Measurements from ENCODE around the gene LMAN2L.
"Not testable (repeated sequence)": the region's sequence is repeated elsewhere in the genome, so short reads cannot be mapped to it uniquely, and the experiment has no call there.

Gene LMAN2L

GRCh38 chr2:96687711-96688640 is 51.9 kb downstream of the LMAN2L start:
- DNase-seq (ENCODE audit: low read depth in 2 of 2): no peak

DNA sequence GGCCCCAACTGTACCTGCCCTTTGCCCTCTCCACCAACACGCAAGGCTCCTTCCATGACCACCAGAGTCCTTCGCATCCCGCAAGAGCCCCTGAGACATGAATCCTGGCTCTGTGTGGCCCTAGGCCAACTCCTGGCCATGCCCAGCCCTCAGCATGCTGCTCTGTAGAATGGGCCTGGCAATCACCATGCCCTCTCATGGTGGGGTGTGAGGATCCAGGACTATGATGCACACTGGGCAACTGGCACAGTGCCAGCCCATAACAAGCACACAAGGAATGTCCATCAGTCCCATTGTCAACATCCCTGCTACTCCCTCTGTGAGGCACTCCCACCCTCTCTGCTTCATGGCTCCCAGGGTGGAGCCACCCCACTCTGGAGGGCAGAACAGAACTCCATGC is 52.6 kb downstream of the LMAN2L start:
- DNase-seq (ENCODE audit: low read depth in 2 of 2): no peak

DNA sequence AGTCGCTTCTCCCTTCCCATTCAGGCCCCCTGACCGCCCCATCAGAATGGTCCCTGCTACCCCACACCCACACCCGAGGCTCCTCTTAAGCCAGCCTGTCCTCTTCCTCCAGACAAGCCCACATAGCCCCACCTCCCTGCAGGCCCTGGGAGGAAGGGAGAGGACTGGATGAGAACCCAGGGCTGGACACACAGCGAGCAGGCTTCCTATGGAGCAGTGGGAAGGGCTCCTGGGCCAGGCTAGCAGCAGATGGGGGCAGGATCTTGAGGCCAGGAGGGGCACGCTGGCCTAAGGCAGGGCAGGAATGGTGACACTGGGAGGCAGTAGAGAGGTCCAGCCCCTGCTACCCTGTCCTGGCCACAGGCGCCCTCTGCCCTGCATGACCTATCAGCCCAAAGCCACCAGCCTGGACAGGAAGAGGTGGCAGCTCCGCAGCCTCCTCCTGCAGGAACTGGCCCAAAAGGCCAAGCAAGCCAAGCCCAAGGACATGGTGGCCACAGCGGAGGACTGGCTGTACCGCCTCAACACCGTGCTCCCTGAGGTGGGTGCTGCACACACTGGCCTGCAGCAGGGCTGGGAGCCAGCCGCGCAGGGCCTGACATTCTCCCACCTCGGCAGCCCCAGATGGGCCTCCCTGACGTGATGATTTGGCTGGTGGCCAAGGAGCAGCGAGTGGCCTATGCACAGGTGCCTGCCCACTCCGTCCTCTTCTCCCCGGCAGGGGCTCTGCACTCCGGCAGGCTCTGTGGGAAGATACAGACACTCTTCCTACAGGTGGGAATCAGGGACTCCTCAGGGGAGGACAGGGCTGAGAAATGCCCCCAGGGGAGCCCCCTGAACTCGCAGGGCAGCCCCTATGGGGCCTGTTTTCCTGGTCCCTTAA is 54.0 kb downstream of the LMAN2L start:
- DNase-seq (ENCODE audit: low read depth in 2 of 2): no peak

DNA sequence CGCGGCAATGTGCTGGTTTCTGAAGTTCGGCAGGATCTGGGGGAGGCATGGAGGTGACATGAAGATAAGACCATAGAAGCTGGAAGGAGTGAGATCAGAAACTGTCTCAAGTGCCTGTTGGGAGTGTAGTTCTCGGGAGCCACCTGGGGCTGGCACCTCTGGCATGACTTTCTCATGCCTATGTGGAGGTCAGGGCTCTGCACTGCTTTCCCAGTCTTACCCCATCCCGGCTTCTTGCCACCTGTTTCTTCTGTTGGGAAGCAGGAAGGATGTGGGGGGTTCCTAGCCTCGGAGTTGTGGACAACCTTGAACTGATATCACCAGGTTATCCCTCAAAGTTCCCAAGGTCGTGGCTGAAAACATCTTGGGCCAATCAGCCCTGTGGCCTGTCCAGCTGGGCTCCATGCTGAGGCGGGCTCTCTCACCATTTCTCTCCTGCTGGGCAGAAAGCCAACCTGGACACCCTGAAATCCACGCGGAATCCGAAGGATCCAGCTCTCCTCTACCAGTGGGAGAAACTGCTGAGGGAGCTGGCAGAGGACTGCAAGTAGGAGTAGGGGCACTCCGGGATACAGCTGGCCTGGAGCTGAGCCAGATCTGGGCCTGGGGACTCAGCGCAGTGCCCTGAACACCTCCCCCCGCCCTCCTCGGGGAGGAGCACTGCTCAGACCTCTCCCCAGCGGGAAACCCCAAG is 54.8 kb downstream of the LMAN2L start:
- DNase-seq (ENCODE audit: low read depth in 2 of 2): no peak

- no peak for DNase-seq (ENCODE audit: low read depth in 2 of 2)
These were observed 55.7 kb downstream of the LMAN2L start for GRCh38 chr2:96683972-96684820.

GRCh38 chr2:96683307-96683706 is 56.6 kb downstream of the LMAN2L start:
- DNase-seq (ENCODE audit: low read depth in 2 of 2): no peak

DNA sequence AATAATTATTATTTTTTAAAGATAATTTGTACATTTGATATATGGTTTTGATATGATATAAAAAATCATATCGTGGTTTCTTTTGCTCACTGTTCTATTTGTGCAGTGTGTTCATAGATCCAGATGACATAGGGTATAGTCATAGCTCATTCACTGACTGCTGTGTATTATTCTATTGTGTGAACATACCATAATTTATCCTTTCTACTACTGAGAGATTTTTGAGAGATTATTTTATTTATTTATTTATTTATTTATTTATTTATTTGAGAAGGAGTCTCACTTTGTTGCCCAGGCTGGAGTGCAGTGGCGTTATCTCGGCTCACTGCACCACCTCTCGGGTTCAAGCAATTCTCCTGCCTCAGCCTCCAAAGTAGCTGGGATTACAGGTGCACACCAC is 58.3 kb downstream of the LMAN2L start:
- no peak for DNase-seq (ENCODE audit: low read depth in 2 of 2)

GRCh38 chr2:96680561-96681141 is 59.2 kb downstream of the LMAN2L start:
- no peak for DNase-seq (ENCODE audit: low read depth in 2 of 2)

GRCh38 chr2:96679848-96680247 is 60.0 kb downstream of the LMAN2L start:
- DNase-seq (ENCODE audit: low read depth in 2 of 2): no peak

DNA sequence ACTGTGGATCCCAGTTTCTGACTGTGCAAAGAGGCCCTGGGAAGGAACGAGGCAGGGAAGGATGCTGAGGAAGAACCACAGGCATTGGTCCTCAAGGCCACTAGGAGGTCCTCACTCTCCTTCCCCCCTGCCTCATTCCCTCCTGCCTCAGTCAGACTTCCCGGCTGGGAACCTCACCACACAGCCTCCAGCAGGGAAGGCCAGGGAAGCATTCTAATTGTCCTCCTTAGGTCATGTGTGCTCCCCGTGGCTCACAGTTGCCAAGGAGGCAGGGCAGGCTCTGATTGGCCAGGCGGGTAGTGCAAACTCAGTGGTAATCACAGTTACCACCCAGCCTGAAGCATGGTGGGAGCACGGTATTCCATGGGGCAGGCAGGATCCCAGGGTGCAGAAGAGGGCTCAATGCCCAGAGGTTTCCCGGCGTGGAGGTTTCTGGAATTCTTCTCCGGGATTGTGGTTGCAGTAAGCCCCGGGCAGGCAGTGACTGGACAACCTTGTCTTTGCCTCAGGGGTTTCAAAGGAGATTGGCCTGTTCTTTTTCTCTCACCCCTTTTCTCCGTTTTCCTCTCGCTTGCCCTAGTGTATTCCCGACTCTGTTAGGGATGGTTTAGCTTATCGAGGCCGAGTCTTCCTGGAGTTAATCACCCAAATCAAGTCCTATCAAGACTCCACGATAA is 70.2 kb downstream of the LMAN2L start:
- no peak for DNase-seq (ENCODE audit: low read depth in 2 of 2)

DNA sequence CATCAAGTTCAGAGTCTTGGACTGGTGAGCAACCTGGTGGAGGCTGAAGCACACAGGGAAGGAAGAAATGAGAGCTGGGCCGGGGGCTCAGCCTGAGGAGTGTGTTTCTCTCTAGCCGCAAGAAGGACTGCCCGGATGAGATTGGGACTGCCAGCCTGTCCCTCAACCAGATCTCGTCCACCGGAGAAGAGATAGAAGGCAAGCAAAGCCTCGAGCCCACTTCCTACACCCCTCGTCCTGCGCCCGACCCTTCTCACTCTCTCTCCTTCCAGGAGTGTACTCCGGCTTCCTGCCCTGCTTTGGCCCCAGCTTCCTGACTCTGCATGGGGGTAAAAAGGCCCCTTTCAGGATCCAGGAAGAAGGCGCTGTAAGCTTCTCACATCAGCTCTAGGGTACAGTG is 71.1 kb downstream of the LMAN2L start:
- no peak for DNase-seq (ENCODE audit: low read depth in 2 of 2)

DNA sequence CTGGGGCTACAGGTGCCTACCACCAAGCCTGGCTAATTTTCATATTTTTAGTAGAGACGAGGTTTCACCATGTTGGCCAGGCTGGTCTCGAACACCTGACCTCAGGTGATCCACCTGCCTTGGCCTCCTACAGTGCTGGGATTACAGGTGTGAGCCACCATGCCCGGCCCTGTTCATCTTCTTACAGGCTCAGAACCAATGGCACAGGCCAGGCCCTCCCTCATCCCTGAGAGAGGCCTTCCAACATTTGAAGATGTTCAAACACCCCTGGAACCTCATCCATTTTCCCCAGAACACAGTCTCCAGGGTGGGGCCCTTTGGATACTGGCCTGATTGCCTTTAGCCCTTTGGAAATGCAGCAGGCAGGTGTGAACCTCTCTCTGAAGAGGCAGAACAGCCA is 74.1 kb downstream of the LMAN2L start:
- not testable (repeated sequence) for DNase-seq (ENCODE audit: low read depth in 2 of 2)

GRCh38 chr2:96665083-96665569 is 74.7 kb downstream of the LMAN2L start:
- peak; percentile 97 for DNase-seq (ENCODE audit: low read depth in 2 of 2)

DNA sequence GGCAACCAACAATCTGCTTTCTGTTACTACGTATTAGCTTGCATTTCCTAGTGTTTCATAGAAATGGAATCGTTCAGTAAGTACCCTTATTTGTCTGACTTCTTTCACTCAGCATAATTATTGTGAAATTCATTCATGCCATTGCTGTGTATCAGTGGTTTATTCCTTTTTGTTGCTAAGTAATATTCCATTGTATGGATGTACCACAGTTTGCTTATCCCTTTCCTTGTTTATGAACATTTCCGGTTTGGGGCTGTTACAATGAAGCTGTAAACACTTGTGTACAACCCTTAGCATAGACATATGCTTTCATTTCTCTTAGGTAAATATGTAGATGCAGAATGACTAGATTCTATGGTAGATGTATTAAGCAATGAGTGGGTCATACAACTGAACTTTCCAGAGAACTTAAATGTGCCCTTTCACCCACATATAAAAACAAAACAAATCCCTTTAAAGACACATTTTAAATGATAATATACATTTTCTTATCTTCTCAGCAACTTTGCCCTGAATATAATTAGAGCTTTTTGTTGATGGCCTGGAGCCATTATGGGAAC is 75.4 kb downstream of the LMAN2L start:
- DNase-seq (ENCODE audit: low read depth in 2 of 2): no peak

- no peak for DNase-seq (ENCODE audit: low read depth in 2 of 2)
These were observed 76.0 kb downstream of the LMAN2L start for GRCh38 chr2:96663829-96664228.

DNA sequence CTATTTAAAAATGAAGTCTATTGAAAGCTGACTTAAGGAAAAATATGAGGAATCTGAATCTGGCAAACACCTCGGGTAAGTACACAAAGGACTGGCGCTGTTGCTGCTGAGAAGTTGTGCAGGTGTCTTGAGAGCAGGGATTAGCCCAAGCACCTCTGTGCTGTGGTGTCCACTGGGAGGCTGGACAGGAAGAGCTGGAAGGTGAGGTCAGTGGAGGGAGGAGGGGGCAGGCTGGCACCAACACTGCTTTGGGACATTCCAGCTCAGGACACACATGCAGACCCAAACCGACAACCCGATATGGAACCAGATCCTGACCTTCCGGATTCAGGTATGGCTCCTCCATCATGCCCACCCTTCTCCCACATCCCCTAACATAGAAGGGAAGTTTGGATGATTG is 76.7 kb downstream of the LMAN2L start:
- DNase-seq (ENCODE audit: low read depth in 2 of 2): no peak

- no peak for DNase-seq (ENCODE audit: low read depth in 2 of 2)
These were observed 77.5 kb downstream of the LMAN2L start for GRCh38 chr2:96662360-96662759.

GRCh38 chr2:96661324-96661723 is 78.5 kb downstream of the LMAN2L start:
- DNase-seq (ENCODE audit: low read depth in 2 of 2): no peak

GRCh38 chr2:96656540-96656939 is 83.3 kb downstream of the LMAN2L start:
- no peak for DNase-seq (ENCODE audit: low read depth in 2 of 2)
